NCI-H2107 (cell line): ENCODE results near the gene ZG16B.

Experiments
- DNase-seq: peaks from one replicate; lab custom pipeline; 2025; lab: John Stamatoyannopoulos, UW

ZG16B gene

DNA sequence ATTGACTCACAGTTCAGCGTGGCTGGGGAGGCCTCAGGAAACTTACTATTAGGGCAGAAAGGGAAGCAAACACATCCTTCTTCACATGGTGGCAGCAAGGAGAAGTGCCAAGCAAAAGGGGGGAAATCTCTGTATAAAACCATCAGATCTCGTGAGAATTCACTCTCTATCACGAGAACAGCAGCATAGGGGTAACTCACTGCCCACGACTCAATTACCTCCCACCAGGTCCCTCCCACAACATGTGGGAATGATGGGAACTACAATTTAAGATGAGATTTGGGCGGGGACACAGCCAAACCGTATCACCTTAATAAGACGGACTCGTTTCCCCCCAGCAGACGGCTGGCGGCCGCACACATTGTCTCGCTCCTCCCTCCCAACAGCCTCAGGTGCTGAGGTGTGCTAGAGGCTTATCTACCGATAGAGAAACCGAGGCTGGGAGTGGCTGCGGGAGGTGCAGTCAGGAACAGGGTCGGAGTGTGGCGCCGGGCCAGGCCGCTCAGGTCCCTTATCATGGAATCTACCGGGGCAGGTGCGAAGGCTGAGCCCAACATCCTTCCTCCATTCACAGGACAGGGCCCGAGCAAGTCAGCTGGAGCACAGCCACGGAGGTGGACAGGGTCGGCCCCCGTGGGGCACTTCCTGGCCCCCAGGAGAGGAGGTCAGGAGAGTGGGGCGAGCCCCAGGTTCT lies 4.9 kb upstream of the ZG16B start:
- no peak for DNase-seq

DNA sequence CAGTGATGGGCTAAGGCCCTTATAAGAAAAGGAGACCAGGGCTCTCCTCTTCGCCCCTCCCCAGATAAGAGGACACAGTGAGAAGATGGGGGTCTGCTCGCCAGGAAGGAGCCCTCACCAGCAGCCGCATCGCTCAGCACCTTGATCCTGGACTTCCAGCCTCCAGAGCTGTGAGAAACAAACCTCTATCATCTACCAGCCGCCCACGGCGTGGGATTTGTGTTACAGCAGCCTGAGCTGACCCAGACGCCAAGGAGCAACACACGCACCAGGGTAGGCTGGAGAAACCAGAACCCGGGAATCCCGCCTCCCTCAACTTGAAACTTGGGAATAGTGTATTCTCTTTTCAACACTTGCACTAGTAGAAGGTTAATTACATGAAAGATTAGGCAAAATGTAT lies 4.2 kb upstream of the ZG16B start:
- no peak for DNase-seq

DNA sequence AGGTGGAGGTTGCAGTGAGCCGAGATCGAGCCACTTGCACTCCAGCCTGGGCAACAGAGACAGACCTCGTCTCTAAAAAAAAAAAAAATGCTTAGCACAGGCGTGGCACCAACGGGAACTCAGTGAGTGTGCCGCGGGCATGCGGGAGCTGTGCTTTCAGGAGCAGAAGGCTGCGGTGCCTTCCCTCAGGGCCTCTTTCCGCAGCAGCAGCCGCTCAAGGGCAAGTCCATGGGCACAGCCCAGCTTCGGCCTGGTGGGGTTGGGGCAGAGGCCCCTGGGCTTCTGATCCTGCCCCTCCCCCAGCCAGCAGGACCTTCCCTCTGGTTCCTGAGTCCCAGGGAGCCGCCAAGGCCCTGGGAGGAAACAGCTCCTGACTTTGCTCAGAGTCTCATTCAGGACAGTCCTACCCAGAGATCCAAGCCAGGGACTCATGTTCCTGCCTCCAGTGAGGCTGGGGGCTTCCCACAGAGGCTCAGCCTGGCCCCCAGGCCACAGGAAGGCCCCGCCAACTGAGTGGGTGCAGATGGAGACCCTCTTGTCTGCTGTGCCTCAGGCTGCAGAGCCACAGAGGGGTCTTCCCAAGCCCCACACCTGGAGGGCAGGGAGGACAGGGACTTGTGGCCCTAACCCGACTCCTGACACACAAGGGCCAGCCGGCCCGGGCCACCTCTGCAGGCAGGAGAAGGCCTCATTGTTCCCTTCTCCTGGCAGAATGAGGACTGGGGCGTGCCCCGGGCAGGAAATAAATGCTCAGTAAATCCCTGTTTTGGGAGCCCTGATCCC lies 3.3 kb upstream of the ZG16B start:
- DNase-seq: no peak

DNA sequence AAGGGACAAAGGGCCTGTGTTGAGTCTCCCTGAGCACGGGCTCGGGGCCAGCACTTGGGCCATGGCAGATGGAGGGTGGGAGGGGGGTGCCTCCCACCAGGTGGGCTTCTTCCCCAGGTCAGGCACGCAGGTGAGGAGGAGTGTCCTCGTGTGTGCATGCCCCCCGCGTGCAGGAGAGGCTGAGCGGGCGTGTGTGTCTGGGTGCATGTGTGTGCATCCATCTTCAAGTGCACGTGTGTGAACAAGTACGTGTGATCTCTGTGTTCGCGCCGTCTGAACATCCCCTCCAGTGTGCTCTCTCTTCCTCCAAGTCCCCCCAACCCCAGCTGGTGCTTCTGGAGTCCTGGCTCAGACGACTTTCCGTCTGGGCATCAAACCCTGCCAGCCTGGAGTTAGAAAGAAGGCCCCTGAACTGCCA lies 2.7 kb upstream of the ZG16B start:
- no peak for DNase-seq

DNA sequence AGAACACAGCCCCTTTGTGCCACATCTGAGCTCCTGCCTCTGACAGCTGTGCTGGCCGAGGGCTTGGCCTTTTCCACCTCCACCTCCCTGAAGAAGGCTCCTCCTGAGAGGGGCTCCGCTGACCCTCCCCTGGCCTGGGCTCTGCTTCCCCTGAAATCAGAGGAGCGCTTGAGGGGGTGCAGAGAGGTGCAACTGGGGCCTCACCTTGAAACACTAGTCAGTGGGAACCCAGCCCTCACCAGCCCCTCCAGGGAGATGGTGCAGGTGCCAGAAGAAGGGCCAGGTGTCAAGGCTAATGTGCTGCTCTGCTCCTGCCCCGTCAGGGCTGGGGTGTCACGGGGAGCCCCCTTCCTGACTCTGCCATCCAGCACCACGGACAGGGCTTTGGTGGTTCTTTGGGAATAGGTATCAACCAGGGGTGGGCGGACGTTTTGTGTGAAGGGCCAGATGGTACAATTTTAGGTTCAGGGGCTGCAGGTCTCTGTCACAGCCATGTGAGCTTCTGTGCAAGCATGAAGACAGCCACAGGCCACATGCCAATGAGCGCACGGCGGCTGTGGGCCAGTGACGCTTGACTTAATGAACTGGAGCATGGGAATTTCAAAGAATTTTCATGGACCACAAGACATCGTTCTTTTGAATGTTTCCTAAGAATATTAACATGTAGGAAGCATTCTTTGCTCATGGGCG lies 2.1 kb upstream of the ZG16B start:
- no peak for DNase-seq

DNA sequence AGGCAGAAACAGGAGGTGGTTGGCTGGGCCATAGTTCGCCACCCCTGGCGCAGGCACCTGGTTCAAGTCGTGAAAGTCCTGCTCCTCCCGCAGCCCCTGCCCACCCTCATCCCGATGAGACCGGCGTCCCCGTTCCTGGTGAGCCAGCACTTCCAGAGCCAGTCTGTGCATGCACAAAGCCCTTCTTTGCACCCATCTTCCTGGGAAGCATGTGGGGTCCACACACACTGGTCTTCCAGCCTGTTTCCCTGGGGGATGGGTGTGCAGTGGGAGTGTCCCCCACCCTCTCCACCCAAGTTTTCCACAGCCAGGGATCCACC lies 1.6 kb upstream of the ZG16B start:
- DNase-seq: no peak

DNA sequence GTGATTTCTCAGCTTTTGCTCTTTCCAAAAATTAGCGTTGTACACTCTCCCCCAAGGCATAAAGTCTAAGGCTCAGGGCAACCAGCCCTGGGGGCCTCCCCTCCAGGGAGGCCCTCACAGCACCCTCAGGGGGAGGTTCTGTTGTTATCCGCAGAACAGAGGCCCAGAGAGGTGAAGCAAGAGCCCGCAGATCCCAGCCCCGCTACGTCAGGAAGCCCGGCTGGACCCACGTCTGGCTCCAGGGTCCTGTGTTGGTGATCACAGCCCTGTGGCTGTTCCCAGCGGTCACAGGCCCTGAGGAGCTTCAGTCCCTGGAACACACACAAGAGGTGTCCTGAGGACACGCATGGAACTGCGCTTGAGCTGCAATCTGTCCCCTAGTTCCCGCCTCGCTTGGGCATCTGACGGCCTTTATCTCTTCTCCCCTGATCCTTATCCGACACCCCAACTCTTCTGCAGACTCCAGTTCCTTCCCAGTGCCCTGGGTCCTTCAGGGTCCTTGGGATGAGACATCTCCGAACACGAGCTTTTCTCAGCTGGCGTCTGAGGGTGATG lies 1.1 kb upstream of the ZG16B start:
- DNase-seq: no peak

DNA sequence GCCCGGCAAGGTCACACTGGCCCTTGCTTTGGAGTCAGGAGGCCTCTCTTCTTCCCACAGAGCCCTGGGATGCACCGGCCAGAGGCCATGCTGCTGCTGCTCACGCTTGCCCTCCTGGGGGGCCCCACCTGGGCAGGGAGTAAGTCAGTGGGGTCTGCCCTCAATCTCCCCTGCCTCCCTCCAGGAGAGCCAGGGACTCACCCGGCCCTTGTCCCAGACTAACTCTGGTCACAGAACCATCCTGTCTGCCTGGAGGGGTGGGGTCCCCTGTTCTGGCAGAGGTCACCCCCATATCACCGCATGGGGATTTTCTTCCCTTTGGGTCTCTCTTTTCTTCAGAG lies 222 bp downstream of the ZG16B start:
- no peak for DNase-seq

DNA sequence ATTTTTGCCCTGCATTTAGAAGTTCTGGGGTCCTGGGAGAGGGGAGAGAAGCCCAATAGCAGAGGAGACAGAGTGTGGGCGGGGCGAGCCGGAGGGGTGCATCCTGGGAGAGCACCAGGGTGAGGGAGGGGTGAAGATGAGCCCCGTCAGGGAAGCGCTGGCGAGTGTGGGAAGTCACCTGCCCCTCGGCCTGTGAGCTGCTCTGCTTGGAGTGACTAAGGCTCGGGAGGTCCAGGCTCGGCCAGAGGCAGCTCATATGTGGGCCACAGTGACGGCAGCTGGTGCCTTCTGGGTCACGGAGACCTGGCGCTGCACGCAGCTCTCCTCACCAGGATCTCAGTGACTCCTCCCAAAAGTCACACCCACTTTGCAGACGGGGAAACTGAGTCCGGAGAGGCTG lies 1.1 kb downstream of the ZG16B start:
- DNase-seq: no peak

DNA sequence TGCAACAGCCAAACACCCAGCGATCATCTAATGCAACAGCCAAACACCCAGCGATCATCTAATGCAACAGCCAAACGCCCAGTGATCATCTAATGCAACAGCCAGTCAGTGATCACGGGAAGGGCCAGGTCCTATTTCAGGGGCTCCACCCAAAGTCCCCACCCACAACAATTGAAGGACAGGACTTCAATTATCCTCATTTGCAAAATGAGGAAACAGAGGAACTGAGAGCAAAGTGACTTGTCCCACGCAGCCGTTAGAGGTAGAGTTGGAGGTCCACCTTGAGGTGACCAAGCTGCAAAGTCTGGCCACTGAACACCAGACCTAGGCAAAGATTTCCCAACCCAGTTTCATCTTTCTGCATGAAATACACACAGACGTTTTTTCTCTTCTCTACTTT lies 3.7 kb downstream of the ZG16B start:
- DNase-seq: no peak

DNA sequence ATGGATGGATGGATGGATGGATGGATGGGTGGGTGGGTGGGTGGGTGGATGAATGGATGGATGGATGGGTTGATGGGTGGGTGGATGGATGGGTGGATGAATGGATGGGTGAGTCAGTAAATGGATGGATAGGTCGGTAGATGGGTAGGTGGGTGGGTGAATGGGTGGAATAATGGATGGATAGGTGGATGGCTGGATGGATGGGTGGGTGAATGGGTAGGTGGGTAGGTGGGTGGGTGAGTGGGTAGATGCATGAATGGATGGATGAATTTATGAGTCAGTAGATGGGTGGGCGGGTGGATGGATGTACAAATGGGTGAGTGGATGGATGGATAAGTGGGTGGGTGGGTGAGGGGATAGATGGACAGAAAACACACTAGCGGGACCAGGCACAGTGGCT lies 4.9 kb downstream of the ZG16B start:
- DNase-seq: no peak

DNA sequence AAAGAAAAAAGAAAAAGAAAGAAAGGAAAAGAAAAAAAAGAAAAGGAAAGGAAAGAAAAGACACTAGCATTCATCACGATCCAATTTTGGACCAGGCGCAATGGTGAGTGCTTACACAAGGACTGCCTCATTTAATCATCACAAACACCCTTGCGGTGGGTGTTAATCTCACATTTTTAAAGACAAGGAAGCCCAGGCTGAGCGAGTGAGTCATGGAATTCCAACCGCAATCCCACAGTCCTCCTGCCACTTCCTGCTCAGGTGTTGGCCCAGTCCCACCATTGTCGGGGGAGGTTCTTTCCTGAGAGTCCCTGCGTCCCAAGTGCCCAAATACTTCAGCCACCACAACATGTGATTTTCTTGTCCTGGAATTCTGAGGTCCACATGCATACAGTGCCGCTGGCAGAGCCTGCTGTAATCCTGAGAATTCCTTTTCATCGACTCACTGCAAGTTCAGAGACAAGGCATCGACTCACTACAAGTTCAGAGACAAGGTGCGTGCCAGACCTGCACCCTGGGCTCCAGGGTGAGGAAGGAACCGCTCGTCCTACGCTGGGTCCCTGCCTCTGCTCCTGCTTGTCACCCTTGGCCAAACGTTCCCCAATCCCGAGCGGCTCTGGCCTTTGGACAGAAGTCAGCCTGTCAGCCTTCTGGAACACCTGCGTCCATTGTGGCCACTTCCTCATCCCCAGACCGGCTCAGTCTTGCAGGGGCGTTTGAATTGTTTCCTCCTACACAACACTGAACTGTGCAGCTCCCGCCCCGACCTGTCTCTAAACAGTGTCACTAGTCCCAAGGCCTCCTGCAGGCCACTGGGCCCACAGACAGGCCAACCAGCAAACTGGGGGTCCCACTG lies 5.8 kb downstream of the ZG16B start:
- DNase-seq: no peak

DNA sequence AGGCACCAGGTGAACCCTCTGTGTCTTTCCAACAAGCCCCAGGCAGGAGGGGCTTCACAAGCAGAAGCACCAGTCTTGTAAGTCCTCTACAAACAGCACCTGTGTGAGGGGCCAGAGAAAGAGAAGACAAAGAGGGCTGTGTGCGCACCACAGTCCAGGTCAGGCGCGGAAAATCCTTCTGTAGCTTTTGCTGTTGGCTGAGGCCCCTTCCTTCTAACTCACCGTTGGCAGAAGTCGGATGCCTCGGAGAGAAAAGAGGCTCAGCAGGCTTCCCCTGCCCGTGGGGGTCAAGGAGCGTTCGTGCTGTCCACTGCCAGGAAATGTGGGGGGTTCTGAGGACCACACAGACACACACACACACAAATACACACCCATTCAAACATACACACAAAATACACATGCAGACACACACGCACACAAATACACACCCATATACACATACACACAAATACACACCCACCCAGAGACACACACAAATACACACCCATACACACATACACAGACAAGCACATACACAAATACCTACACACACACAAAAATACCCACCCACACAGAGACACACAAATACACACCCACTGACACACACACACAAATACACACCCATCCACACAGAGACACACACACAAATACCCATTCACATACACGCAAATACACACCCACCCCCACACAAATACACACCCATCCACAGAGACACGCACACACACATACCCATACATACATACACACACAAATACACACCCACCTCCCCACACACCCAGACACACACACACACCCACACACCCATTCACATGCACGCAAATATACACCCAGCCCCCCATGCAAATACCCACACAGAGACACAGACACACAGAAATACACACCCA lies 6.8 kb downstream of the ZG16B start:
- no peak for DNase-seq

DNA sequence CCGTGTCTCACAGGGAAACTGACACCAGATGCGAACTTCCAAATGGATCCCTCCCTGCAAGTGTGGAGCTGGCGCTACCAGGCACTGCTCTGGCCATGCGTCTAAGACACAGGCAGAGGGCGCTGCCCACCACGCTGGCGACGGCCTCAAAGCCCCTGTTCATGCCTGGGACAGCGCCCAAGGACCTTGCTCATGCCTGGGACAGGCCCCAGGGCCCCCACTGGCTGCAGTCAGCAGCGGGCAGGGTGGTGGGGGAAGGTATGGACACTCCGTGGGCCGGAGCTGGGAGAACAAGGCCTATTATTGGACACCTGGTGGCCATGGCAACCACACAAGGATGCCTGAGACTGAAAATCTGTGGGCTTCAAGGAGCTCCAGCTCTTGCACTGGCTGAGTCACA lies 8.8 kb downstream of the ZG16B start:
- DNase-seq: no peak

DNA sequence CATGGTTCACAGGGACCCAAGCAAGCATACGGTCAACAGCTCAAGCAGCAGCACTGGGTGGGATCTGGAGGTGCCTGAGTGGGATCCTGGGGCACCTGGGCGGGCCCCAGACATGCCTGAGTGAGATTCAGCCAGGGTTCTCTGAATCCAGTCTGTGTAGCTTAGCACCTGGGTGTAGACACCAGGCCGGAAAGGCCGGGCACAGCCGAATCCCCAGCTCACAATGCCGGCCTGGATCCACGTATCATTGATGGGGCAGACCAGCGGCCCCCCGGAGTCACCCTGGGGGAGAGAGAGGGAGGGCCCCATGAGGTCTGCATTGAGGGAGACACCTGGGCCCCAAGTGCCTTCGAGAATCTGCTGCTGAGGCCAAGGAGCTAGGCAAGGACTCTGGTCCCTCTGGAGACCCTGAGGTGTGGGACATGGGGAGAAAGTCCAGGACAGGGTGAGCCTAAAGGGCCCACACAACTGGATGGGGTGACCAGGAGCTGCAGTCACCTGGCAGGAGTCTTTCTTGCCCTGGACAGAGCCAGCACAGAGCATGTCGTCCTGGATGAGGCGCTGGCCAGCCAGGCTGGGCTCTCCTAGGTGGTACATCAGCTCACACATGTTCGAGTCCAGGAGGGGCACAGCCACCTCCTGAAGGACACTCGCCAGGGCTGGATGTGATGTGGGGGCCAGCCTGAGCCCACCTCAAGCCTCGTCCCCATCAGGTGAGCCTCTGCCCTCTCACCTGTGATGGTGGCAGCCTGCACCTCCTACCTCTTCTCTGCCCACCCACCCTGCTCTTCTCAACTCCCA lies 9.7 kb downstream of the ZG16B start:
- no peak for DNase-seq

DNA sequence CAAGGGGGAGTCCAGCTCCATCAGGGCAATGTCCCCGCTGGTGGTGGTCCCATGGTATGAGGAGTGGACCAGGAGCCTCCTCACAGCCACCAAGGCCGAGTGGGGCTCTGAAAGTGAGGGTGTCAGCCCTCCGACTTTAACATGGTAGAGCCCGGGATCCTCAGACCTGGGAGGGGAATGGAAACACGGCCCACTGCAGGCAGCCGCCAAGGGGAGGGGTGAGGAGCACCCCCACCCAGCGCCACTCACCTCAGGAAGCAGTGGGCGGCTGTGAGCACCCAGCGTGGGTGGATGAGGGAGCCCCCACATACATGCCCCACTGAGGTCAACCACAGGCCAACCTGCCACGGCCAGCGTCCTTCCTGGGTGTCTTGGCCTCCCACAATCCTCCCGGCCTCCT lies 10.8 kb downstream of the ZG16B start:
- DNase-seq: no peak

DNA sequence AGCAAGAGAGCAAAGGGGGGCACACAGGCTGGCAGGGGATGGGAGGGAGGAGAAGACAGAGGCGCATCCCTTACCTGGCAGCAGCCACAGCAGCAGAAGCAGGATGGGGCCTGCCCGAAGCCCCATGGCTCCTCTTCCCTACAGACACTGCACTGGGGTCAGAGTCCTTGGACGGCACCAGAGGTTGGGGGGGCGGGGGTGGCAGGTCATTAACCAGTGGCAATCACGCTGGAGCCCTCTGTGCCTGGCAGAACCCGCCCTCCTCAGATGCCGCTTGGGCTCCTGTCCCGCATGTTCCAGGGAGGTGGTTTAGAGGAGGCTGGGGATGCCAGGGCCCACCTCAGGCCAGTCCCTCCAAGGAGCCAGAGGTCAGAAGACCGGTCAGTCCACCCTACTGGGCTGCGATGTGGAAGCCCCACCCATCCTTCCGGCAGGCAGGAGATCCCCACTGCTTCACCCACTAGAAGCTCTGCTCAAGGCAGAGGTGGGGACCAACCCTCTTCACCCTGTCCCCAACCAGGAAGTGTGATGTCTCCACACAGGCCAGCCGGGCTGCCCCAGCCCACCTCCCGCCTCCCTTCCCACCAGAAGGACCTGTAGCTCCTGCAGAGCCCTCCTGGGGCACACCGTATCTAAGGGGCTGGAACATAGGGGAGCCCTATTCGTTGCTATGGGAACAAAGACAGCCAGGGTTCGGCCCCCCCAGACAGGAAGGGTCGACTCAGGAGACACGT lies 11.7 kb downstream of the ZG16B start:
- no peak for DNase-seq

DNA sequence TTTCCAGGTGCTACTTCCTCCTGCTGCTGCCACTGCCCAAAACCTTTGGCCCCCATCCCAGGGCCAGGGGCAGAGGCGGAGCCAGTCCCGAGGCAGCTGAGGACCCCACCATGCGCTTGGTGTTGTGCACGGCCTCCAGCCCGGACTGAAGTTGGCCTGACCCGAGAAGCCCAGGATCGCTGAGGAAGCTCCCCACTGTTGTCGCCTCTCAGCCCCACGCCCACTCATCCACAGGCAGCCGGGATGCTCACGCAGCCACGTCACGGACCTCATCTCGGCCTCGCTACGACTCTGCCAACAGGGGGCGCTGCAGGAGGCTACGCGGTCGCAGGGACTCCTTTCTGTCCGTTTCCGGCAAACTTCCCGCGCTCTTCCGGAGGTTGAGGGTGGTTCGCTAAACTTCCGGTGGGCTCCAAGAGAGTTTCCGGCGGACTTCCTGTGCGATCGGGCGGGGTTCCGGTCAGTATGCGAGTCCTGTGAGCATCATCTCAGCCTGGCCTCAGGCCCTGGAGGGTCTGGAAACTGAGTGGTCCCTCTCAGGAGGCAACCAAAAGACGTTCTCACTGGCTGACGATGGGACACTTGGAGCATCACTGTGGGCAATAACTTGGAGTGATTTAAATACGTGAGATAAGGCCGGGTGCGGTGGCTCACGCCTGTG lies 12.4 kb downstream of the ZG16B start:
- DNase-seq: no peak

DNA sequence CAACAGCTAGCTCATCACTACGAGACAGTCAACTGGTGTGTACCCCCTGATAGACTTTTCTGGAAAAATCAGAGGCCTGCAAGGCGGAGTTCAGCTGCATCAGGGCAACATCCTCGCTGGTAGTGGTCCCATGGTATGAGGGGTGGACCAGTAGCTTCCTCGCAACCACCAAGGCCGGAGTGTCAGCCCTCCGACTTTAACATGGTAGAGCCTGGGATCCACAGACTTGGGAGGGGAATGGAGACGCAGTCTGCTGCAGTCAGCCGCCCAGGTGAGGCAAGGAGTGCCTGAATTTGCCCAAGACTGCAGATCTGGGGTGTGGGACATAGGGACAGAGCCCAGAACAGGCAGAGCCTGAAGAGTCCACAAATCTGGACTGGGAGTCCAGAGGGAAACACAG lies 13.4 kb downstream of the ZG16B start:
- DNase-seq: no peak
